Coronary artery (tissue), 2 donors: Measurements from ENCODE around the gene CD244.

Experiments used
- DNase-seq: peaks from one replicate; pipeline ENCODE4 v3.0.0-alpha.2; 2017; ENCODE audit warnings: low spot score
- H3K27ac ChIP-seq, 2 donors: fragments of 200-600 bp; sonication (generic); one replicate each; pipeline ENCODE4 v1.5.1; 2016 to 2019
- H3K4me3 ChIP-seq: fragments of 200-600 bp; sonication (generic); 2 replicates; pipeline ENCODE4 v1.5.1; 2016; ENCODE audit warnings: mild to moderate bottlenecking, moderate library complexity
- CTCF ChIP-seq: fragments of 200-600 bp; sonication (generic); IDR thresholded peaks from one replicate; pipeline ENCODE4 v1.5.1; 2019; ENCODE audit warnings: antibody characterized with exemption

The CD244 gene

GRCh38 chr1:160801836-160802580 lies 60.7 kb downstream of the CD244 start:
- no peak overlapping the region for H3K27ac ChIP-seq
- no peak overlapping the region for H3K4me3 ChIP-seq
- no peak for DNase-seq
- no peak for TF ChIP-seq CTCF

- H3K27ac ChIP-seq: no peak overlapping the region
- TF ChIP-seq CTCF: no peak
Observed at GRCh38 chr1:160800645-160801408, 61.9 kb downstream of the CD244 start.

DNA sequence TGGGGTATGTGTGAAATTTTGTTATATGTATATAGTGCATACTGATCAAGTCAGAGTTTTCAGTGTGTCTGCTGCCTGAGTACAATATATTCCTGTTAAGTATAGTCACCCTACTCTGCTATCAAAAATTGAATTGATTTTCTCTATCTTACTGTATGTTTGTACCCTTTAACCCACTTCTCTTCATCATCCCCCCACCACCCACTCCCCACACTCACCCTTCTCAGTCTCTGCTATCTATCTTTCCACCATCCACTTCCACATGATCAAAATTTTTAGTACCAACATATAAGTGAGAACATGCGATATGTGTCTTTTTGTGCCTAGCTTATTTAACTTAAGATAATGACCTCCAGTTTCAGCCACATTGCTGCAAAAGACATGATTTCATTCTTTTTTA lies 62.5 kb downstream of the CD244 start:
- Histone ChIP-seq H3K4me3 (no peak overlapping the region), H3K27ac (no peak overlapping the region)
- TF ChIP-seq CTCF: no peak
- no peak for DNase-seq

More at GRCh38 chr1:160800645-160801408, 61.9 kb downstream of the CD244 start:
- DNase-seq: no peak
- no peak overlapping the region for H3K4me3 ChIP-seq

DNA sequence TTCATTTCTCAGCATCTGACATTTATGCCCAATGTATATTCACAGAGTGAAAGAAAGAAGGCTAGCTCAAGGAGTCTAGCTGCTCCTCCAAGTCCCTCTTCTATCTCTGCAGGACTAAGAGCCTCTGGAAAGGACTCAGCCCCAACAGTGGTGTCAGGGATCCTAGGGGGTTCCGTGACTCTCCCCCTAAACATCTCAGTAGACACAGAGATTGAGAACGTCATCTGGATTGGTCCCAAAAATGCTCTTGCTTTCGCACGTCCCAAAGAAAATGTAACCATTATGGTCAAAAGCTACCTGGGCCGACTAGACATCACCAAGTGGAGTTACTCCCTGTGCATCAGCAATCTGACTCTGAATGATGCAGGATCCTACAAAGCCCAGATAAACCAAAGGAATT lies 63.0 kb downstream of the CD244 start:
- no peak for TF ChIP-seq CTCF
- Histone ChIP-seq H3K4me3 (no peak overlapping the region), H3K27ac (no peak overlapping the region)
- DNase-seq: no peak

DNA sequence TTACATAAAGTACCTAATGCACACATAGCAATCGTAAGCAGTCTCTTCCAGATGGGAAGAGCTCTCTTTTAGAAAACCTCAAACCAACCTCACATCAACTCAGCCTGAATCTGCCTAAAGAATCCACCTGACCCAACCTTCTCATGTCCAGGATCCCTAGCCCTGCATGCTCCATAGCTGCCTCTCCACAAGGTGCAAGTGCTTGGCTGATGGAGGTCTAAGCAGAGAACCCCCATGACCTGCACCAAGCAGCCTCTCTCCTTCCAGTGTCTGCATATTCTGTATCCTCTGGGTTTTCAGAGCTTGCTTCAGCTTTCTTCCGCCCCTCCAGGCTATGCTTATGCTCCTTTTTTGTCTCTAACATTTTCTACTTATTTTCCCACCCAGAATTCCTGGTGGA lies 64.2 kb downstream of the CD244 start:
- Histone ChIP-seq H3K4me3 (no peak overlapping the region), H3K27ac (no peak overlapping the region)
- no peak for DNase-seq
- TF ChIP-seq CTCF: no peak

DNA sequence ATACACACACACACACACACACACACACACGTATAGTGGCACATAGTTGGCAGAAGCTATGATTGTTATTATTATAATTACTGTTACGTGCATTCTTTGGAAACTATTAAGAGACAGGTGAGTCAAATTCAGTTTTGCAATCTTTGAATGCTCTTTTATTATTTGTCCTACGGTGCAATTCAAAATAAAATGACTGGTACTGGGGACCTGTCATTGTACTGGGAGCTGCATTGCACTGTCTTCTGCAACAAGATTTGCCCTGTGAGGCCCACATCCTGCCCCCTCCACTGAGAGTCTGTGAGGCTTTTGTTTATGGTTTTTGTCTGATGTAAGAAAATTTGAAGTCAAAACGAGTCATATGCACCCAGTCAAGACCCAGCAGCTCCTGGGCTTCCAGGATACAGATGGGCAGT lies 64.8 kb downstream of the CD244 start:
- no peak for DNase-seq
- Histone ChIP-seq H3K27ac (no peak overlapping the region), H3K4me3 (no peak overlapping the region)
- TF ChIP-seq CTCF: no peak
